GM12873 (cell line): ENCODE data around the gene NDUFA8.

ENCODE experiments used
- TF ChIP-seq, protein P1 (sequence below): IDR thresholded peaks from 2 replicates; pipeline ENCODE4 v1.5.1; 2012; ENCODE audit warnings: low read depth, mild to moderate bottlenecking, moderate library complexity, low read length, control low read depth; ENCODE audit not compliant: insufficient read depth; ENCODE audit errors: missing control alignments

Gene NDUFA8

GRCh38 chr9:122111413-122112085 is 48.0 kb downstream of the NDUFA8 start:
- TF ChIP-seq, protein P1, sequence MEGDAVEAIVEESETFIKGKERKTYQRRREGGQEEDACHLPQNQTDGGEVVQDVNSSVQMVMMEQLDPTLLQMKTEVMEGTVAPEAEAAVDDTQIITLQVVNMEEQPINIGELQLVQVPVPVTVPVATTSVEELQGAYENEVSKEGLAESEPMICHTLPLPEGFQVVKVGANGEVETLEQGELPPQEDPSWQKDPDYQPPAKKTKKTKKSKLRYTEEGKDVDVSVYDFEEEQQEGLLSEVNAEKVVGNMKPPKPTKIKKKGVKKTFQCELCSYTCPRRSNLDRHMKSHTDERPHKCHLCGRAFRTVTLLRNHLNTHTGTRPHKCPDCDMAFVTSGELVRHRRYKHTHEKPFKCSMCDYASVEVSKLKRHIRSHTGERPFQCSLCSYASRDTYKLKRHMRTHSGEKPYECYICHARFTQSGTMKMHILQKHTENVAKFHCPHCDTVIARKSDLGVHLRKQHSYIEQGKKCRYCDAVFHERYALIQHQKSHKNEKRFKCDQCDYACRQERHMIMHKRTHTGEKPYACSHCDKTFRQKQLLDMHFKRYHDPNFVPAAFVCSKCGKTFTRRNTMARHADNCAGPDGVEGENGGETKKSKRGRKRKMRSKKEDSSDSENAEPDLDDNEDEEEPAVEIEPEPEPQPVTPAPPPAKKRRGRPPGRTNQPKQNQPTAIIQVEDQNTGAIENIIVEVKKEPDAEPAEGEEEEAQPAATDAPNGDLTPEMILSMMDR: no peak

- TF ChIP-seq, protein P1: no peak
Measured at GRCh38 chr9:122110100-122110833, 49.3 kb downstream of the NDUFA8 start.

DNA sequence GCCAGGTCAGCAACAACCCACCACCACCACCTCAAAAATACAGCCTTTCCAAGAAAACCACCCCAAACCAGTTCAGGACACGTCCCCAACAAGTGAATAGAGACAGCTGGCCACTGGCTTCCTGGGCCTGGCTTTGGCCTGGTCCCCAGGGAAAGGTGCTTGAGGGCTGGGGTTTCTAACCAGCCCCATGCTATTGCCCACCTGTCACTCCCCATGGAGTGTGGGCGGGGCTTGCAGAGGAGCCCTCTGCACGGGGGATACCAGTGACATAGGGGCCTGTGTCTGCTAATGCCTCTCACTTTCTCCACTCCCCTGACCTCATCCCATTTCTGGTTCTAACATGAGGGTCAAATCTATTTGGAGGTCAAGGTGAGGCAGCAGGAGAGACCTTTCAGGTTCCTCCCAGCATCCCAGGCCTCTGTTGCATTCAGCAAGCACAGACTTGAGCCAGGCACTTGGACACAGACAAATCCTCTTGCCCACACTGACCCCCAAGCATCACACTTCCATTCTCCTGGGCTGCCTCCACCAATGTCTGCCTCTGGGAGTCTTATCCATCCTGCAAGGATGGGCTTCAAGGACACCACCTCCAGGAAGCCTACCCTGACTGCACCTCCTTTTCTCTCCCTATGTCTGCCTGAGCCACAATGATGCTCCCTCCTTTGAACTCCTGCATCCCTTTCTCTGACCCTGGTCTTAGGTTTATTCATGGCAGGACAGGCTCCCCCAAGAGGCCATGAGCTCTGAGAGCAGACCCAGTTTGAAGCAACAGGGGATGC is 50.4 kb downstream of the NDUFA8 start:
- TF ChIP-seq, protein P1: no peak

- TF ChIP-seq, protein P1: no peak
Measured at GRCh38 chr9:122107291-122107805, 52.2 kb downstream of the NDUFA8 start.

GRCh38 chr9:122106576-122106975 is 53.0 kb downstream of the NDUFA8 start:
- TF ChIP-seq, protein P1: no peak

GRCh38 chr9:122103985-122104384 is 55.6 kb downstream of the NDUFA8 start:
- TF ChIP-seq, protein P1: no peak

DNA sequence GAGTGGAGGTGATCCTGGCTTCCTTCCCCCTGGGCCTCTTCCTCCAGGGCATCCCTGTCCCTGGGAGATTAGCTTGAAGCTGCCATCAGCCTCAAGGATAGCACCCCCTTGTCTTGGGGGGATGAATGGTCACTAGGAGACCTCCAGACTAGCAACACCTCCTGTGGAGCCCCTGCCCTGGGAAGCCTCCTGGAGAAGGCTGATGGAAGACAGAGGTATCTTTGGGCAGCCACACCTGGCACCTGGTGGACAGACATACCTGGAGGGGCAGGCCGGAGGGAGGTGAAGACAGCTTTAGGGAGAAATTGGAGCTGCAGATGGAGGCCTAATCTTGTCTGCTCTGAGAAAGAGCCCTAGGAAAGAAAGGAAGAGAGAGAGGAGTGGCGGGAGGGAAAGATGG is 57.4 kb downstream of the NDUFA8 start:
- TF ChIP-seq, protein P1: no peak
